ENCODE results near the gene TBCK.

DNA sequence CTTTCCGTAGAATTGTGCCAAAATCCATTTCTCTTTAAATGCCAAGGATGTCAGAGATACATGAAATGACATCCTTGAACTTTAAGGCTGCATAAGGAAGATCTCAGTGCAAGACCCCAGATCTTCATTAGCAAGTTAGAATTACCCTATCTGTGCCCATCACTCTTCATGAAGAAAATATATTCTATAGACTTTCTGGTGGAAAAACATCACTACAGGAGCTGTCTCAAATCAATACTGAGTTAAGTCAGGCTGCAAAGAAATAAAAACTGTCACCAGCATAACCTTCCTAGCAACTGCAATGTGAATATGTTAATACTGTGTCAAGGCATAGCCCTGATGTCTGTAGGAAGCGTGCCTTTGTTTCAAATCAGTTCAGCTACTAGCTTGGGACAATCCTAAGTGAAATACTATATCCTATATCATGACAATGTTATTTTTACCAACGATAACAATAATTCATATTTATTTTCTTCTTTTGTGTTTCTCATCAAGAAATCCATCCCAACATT, 173.3 kb downstream of the TBCK start:
- TF ChIP-seq POLR2A (IDR thresholded peaks at IDR 0.05), result no peak
- TF ChIP-seq, protein P1, sequence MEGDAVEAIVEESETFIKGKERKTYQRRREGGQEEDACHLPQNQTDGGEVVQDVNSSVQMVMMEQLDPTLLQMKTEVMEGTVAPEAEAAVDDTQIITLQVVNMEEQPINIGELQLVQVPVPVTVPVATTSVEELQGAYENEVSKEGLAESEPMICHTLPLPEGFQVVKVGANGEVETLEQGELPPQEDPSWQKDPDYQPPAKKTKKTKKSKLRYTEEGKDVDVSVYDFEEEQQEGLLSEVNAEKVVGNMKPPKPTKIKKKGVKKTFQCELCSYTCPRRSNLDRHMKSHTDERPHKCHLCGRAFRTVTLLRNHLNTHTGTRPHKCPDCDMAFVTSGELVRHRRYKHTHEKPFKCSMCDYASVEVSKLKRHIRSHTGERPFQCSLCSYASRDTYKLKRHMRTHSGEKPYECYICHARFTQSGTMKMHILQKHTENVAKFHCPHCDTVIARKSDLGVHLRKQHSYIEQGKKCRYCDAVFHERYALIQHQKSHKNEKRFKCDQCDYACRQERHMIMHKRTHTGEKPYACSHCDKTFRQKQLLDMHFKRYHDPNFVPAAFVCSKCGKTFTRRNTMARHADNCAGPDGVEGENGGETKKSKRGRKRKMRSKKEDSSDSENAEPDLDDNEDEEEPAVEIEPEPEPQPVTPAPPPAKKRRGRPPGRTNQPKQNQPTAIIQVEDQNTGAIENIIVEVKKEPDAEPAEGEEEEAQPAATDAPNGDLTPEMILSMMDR (IDR thresholded peaks at IDR 0.05 in 8 of 11, conservative IDR thresholded peaks at IDR 0.05 in 3 of 11), result no peak

Measured in spleen (tissue), 7 donors.